DMS53 (cell line): Measurements from ENCODE around the gene SLC23A2.
"Not testable (repeated sequence)": the region's sequence is repeated elsewhere in the genome, so short reads cannot be mapped to it uniquely, and the experiment has no call there.

Experiments used
- DNase-seq: peaks from one replicate; lab custom pipeline; 2025; lab: John Stamatoyannopoulos, UW

SLC23A2 gene

DNA sequence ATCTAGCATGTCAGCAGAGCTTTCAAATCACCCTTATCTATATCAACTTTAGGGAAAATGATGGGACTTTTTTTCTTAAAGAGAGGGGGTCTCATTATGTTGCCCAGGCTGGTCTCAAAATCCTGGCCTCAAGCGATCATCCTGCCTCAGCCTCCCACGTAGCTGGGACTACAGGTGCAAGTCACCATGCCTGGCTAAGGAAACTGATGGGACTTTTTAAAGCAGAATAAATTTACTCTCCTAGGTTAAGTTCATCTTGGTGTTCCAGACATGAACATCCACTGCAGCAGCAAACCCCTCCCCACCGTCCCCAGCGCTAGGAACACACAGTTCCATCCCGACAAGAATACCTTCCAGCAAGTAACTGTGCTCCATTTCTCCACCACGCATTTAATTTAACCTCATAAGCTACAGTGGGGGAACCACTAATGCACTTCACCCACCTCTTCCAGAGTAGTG lies 64.9 kb downstream of the SLC23A2 start:
- DNase-seq: no peak

DNA sequence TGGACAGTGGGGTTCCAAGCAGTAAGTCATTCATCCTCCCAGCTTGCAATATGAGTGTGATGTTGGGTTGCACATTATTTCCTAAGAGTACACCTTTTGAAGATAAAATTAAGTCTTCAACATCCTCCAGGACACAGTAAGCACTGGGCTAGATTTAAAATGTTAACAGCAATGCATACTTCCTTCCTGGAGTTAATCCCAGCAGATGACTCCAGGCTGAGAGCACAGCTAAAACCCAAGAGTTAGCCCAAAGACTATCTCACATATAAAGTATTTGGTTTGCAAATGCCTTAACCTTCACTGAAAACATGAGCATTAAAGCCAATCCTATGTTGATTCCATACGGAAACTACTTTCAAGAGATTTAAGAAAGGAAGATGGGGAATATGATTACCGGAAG lies 69.2 kb downstream of the SLC23A2 start:
- DNase-seq: no peak

- no peak for DNase-seq
These were observed 71.5 kb downstream of the SLC23A2 start for GRCh38 chr20:4929686-4930397.

GRCh38 chr20:4926531-4927156 lies 74.7 kb downstream of the SLC23A2 start:
- no peak for DNase-seq

DNA sequence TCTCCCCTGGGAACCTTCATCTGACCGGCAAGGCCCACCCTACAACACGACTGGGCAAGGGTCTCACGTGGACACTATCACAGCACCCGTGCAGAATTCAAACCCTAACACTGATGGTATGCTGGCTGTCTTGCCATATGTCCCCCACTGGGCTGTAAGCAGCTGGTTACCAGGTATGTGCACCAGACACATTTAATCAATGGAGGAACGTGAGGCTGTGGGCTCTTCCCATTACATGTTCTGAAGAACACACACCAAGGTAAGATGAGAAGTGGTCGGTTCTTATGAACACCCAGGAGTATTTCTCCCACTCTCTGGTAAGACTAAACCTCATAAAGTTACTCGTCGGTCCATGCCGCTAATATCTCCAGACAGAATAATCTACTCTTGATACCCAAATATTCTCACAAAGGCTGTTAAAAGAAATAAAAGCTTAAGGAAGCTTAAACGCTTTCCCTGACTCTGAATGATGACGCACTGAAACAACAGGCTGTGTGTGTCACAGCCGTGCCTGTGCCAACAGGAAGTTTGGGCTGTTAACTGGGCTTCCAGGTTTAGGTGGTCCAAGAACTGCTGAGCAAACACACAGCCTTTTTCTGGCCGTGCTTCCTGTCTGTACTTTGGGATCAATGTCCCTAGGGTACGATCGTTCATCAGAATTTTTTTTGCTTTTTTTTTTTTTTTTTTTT lies 75.3 kb downstream of the SLC23A2 start:
- DNase-seq: no peak

DNA sequence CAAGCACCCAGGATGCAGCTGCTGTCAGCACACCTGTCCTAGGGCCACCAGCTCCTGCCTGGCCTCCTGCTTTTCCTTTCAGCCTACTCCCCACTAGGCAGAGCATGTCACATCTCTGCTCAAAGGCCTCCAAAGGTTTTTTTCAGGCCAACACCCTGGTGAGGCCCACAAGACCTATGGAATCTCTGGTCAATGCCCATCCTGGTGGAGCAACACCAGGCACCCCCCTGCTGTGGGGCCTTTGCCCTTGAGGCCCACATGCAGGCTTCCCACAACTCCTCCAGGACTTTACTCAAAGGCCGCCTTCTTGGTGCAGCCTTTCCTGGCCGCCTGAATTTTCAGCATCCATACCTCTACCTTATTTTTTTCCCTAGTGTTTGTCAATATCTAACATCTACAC lies 76.9 kb downstream of the SLC23A2 start:
- DNase-seq: no peak

- no peak for DNase-seq
These were observed 77.3 kb downstream of the SLC23A2 start for GRCh38 chr20:4924032-4924431.

DNA sequence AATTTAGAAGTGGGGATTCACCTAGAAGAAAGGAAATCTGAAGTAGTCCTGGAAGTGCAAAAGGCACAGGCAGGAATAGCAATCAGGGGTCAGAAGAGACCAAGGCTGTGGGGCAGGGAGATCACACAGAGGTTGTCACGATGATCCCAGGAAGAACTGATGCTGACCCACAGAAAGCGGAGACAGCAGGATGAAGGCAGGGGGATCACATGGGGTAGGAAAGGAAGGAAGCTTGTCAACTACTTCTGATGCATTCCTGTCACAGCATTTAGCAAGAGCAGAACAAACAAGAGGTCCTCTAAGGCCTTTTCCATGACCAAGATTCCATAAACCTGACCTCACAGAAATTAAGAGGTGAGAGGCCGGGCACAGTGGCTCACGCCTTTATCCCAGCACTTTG lies 79.1 kb downstream of the SLC23A2 start:
- no peak for DNase-seq

DNA sequence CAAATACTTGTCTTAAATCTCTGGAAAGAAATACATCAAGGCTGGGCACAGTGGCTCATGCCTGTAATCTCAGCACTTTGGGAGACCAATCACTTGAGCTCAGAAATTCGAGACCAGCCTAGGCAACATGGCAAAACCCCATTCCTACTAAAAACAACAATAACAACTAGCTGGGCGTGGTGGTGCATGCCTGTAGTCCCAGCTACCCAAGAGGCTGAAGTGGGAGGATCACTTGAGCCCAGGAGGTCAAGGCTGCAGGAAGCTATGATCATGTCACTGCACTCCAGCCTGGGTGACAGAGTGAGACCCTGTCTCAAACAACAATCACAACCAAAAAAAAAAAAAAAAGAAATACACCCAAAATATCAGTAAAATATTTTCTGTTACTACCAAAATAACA lies 80.0 kb downstream of the SLC23A2 start:
- not testable (repeated sequence) for DNase-seq

DNA sequence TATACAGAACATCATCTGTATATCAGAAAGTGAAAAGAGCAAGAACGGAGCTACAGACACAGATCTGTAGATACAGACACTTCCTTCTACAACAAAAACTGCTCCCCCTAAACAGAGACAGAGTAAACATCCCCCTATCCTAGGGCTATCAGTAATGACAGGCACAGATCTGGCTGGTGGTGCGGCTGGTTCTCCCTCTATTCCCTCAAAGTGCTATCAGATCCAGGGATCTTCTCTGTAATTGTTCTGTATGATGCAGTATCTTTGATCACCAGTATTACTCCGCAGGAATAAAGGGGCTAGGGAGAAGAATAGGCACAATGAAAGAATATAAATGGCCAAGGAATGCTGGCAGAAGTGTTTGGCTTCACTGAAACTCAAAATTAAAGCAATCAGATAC lies 80.7 kb downstream of the SLC23A2 start:
- DNase-seq: no peak

- DNase-seq: no peak
These were observed 81.2 kb downstream of the SLC23A2 start for GRCh38 chr20:4920131-4920530.

DNA sequence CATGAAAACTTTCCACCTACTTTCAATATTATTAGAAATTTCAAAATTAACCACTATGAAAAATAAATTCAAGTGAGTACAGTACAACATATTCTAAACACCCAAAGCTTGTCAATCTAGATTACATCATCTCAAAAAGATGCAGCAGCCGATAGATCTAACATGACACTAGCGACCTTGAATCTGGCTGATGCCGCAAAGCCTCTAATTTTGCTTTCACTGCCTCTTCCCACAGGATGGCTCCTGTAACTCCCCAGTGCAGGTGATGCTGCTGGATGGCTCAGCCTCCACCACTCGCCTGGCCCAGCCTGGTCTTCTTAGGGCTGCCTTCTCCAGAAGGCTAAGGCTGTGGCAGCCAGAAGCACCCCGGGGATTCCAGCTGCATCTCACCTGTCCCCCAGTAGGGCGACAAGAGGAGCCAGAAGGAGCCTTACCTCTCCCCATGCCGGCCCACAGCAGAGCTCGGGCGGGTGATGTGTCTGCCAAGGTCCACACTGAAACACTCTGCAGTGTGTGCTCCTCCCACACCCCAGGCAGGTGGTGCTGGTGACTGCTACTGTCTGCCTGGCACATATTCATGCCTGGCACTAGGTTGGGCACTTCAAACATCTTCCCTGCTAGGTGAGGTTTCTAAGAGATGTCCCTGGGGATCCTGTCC lies 82.1 kb downstream of the SLC23A2 start:
- DNase-seq: no peak

DNA sequence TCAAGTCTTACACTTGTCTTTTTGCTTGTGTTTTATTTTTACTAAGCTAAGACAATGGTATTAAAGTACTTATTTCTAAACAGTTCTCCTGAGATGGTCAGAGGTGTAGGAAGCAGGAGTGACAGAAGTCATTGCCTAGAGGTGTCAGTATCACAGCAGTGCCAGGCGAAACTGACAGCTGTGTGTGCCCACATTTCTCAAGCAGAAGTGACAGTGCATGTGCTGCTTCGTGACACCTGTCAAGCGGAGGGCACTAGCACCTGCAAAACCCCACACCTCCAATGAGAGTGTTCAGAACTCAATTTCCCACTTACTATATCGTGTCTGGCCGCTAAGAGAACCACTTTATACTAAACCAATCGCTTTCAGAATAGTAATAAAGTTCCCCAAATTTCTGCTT lies 82.8 kb downstream of the SLC23A2 start:
- no peak for DNase-seq

DNA sequence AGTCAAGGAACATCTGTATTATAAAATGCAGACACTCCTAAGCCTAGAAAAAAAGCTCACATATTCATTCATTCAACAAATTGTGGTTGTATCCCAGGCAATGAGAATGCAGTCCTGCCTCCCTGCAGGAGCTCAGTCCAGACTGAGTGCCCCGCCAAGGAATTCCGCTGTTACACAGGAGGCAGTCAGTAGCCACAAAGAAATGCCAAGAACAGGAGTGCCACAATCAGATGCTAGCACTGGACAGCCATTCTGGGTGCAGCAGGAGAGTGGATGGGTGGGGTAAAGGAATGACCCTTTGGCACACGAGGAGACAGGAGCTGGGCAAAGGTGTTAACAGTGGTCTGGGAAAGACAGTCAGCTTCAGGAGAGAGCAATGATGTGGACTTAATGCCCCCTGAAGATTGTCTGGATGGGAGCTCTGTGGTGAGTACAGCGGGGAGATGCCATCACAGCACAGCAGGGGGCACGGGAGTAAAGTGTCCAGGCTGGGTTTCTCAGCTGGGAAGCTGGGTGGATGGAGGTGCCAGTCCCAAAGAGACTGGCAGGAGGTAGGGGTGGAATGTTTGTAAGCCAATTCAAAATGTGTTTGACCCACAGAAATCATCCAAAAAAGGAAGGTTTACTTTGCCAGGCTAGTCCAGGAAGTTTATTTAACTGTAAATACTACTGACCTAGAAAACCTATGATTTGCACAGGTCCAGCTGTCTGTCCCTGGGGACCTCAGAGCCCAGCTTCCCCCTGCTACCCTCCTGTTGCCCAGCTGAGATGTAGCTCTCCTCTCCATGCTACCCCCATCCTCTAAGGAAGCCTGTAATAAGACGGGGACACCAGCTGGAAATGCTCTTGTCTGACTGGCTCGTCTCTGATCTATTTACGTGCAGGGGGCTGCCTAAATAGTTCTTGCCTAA lies 84.1 kb downstream of the SLC23A2 start:
- DNase-seq: no peak

DNA sequence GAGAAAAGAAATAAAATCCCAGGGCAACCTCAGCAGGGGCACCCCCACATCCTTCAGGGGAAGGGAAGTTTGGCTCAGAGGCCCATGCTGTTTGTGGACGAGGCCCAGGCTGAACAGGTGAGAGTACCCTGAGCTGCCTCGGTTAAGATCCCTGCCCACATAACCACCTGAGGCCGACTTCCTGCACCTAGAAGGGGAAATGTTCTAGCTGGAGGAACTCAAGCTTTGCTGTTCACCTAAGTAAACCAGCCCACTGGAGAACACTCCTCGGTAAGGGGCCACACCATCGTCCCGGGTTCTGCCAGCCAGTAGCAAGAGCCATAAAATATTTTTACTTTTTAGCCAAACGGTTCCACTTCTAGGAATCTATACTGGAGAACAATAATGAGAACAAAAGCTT lies 88.2 kb downstream of the SLC23A2 start:
- DNase-seq: no peak

- no peak for DNase-seq
These were observed 88.7 kb downstream of the SLC23A2 start for GRCh38 chr20:4912380-4913142.

DNA sequence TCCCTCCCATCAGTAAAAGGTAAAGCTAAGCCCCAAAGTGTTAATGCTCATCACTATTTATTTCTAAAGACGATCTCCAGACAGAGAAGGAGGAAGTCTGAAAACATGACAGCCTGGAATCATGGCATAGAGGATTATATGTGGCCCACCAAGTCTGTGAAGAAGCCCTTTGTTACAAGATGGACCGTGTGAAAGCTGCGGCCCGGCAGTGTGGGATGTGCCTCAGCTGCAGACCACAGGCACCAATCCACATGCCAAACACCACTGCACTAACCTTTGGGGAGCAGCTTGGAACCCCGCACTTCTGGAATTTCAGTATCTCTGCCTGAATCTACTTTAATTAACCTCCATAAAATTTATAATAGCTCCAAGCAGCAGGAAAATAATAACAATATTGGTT lies 90.4 kb downstream of the SLC23A2 start:
- DNase-seq: no peak

DNA sequence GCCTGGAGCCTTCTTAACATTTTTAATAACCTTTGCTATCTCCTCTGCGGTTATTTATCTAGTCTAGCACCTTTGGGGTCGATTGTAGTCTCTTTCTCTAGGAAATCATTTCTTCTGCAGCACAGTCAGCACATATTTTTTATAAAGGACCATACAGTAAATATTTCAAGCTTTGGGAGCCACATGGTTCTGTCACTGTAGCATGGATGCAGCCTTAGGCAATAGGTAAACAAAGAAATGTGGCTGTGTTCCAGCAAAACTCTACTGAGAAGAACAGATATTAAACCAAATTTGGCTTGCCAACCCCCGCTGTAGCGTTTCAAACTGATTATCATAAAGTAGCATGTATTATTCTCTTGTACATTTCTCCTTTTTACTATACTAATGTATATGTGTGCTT lies 95.7 kb downstream of the SLC23A2 start:
- no peak for DNase-seq

DNA sequence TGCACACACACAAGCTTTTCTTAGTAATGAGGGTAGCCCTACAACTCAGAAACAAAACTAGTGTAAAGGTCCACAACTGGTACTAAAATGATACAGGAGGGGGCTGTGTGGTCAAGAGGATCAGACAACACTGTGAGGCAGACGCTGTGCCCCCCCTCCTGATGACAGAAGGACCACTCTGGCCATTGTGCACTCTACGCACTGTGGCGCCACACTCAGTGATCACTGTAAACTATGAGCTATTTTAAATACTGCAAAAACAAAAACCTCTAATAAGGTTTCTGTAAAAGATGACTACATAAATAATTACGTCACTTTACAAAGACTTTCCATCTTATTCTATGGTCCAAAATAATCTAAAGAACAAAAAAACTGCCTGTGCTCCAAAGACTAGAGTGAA lies 96.1 kb downstream of the SLC23A2 start:
- no peak for DNase-seq

GRCh38 chr20:4904127-4904860 lies 97.0 kb downstream of the SLC23A2 start:
- DNase-seq: no peak
